NCI-H187 treated with DMSO at 0.1 percent for 48 hours (cell line): ENCODE results near the gene IGF1R.

Source experiments
- DNase-seq: peaks from one replicate; lab custom pipeline; 2025; lab: John Stamatoyannopoulos, UW

Gene IGF1R

DNA sequence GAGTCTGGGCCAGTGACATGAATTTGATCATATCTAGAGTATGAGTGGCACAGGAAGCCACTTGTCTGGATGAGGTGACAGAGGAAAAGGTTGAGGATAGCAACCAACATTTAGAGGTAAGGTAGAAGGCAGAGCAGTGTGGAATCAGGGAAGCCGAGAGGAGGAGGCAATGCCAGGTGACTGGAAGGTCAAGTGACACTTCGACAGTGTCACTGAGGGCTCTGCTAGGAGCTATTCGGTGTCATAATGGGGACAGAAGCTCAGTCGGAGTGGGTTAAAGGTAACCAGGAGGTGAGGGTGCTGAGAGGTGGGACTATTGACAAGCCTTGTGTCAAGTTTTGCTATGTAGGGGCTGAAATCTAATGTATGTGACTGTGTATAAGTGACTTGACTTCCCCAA, 56.7 kb downstream of the IGF1R start:
- DNase-seq = no peak

GRCh38 chr15:98706387-98706786, 58.0 kb downstream of the IGF1R start:
- no peak for DNase-seq

- DNase-seq = no peak
These were observed 58.6 kb downstream of the IGF1R start for GRCh38 chr15:98706986-98707385.

DNA sequence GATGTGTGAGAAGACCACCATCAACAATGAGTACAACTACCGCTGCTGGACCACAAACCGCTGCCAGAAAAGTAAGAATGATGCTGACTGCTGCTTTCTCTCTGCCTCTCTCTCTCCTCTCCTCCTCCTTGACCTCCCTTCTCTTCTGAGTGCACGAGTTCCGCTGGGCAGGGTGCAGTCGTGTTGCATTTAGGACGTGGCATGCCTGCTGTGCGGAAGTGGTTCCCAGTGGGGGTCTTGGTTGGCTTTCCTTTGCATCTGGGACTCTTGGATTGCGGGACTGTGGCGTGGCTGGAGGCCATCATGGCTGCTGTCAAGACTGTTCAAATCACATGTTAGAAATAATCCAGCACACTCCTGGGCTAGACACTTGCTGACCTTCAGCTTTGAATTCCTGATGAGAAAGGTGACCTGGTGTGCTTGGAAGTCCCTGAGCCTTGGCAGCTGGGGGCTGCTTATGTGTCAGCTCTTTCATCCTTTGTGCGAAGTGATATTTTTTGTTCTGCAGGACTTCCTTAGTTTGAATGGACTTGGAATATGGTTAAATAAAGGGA, 59.8 kb downstream of the IGF1R start:
- DNase-seq = no peak

- DNase-seq = no peak
These were observed 63.5 kb downstream of the IGF1R start for GRCh38 chr15:98711810-98712209.

DNA sequence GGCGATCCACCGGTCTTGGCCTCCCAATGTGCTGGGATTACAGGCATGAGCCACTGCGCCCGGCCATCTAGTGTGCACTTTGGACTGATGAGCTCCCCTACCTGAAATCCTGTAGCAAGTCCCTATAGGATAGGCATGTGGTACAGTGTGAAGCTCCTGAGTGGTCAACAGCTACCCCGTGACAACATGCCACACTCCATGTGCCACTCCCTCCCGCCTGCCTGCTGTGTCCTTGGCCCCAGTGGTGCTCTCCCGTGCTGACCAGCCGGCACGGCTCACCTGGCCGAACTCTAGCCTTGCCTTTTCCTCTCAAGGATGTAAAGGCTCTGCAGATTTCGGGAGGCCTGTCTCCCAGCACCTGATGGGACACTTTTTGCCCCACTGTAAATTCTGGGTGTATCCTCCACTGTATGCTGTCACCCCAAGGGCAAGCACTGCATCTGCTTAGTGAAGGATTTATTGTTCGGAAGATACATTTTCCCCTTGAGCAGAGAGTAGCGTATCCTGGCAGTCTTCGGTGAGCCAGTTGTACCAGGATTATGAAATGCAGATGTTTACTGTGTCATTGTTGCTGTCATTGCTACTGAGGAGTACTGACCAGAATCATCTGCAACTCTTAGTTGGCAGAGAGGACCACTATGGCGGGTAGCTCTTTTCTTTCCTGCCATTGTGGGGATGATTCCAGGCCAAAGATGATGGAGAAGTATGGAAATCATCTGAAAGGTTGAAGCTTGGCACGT, 64.7 kb downstream of the IGF1R start:
- DNase-seq = no peak

DNA sequence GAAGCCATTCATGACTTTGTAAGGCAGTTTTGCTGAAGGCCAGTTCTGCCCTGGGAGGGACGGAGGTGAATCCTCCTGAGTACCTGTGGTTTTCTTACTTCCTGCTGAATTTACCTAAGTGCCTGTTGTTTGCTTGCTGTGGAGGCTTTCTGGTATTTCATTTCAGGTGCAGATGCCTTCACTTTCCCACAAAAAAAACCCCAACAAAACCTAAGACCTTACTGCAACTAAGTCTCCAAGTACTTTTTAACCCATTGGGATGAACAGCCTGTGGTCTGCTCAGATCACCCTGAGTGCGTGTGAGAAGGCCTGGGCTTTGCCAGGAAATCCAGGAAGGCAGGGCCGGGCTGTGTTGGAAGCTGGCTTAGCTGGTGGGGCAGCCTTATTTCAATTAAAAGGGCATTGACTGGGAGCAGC, 65.3 kb downstream of the IGF1R start:
- DNase-seq = no peak

DNA sequence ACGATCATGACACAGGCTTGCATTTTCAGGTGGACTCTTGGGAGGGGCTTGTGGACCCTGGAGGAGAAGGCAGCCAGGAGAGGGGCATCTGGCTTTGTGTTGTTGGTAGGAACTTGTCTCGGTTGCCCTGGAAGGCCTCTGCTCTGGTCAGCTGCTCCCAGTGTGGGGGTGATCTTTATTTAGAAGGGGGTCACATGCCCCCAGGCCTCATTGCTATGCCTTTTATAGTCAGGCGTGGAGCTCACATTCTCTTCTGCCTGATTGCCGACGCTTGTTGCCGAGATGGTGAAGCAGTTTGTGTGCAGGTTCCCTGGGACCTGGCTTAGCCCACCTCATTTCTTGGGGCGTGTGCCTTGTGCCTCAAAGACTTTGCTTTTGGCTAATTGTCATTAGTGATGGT, 66.6 kb downstream of the IGF1R start:
- DNase-seq = no peak

DNA sequence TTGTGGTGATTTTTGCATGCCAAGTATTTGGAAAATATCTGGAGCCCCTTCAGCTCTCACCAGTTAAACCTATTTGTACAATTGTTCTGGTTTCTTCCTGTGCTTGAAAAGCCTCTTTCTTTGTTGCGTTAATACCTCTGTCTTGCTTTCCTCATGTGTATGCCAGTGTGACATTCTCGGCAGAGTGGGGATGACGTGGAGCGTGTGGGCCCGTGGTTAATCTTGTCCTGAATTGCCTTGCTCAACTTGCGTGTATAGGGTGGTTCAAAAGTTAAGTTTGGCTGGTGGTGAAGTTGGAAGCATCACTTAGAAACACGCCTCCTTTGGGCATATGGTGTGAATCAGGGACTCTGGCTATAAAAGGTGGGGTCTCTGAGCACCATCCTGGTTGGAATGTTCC, 67.1 kb downstream of the IGF1R start:
- DNase-seq = no peak

- DNase-seq = no peak
These were observed 67.6 kb downstream of the IGF1R start for GRCh38 chr15:98715890-98716443.

DNA sequence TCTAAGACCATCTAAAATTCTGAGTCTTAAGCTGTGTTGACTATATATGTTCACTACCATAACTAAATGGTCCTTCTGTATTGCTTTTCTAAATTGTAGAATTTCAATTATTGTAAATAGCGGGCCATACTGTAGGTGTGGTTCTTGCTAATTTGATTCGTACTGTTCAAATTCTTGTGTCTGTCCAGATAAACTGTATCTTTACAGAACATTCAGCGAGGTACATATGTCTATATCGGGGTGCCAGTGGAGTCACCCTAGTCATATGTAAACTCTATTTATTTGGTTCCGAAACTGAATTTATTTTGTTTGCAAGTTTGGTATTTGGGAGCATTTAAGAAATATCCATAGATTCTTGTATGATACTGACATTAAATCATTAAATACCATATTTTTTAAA, 69.0 kb downstream of the IGF1R start:
- no peak for DNase-seq

- DNase-seq = no peak
These were observed 69.6 kb downstream of the IGF1R start for GRCh38 chr15:98717942-98718341.

GRCh38 chr15:98718426-98719136, 70.2 kb downstream of the IGF1R start:
- no peak for DNase-seq

- no peak for DNase-seq
These were observed 70.9 kb downstream of the IGF1R start for GRCh38 chr15:98719137-98719740.

GRCh38 chr15:98720031-98720430, 71.7 kb downstream of the IGF1R start:
- no peak for DNase-seq

- no peak for DNase-seq
These were observed 72.5 kb downstream of the IGF1R start for GRCh38 chr15:98720577-98721565.

- no peak for DNase-seq
These were observed 73.9 kb downstream of the IGF1R start for GRCh38 chr15:98722209-98722608.

DNA sequence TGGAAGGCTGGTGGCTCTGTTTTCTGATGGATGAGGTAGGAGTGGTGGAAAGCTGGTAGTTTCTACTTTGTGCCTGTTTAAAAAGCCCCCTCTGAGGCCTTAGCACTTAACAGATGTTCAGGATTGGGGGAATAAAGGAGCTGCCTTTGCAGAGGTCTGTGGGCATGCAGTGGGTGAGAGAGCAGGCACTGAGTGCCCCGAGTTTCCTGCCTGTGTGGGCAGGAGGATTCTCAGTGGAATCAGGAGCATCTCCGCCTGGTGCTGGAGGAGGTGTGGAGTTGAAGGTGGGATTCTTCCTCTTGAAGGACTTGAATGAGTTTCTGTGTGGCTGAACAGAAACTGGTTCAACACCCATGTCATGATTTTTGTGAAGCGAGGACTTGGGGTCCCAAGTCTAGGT, 74.3 kb downstream of the IGF1R start:
- DNase-seq = no peak

- DNase-seq = no peak
These were observed 74.9 kb downstream of the IGF1R start for GRCh38 chr15:98723195-98723594.

DNA sequence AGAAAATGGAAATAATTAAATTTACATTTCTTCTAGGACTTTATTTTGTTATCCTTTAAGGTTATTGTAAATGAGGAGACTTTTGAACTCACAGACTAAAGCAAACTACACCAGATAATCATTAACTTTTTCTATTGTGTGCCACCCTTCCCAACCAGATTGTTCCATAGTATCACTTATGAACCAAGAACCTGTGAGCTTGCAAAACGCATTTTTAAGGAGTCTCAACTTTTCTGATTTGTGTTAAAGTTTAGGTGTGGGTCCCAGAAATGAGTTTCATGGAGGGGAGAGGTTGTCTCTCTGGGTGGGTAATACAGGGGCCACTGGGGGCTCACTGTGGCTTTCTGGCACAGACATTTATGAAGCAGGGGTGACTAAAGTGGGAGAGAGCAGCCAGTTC, 75.7 kb downstream of the IGF1R start:
- DNase-seq = no peak

DNA sequence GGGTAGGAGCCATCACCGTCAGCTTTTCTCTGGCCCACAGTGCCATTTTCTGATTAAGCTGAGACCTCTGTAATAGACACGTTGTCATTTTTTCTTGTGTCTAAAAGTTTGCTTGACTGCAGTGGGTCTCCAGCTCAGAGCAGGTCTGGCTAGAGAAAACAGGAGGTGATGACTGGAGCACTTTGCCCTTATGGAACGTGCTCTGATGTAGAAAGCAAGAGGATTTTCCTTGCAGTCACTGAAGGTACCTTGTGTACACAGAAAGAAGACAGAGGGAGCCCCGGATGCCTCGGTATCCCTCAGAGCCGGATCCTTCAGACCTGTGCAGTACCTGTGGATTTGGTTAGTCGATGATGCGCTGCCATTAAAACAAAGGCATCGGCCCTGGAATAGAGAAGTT, 76.2 kb downstream of the IGF1R start:
- no peak for DNase-seq
